ENCODE measurements around the gene NTN5. TPM values are rescaled to one million over a fixed set of nuclear protein-coding genes. Genes with fewer than 3 reads are reported as not detected.

NTN5 gene
- total and polyA plus RNA-seq, 9 of the 15 experiments (the other 6 are each of a cell fraction or from before 2014, with no cell fraction given) = not detected

- peak; percentile 89 for TF ChIP-seq FOXM1 (IDR thresholded peaks at IDR 0.05; ENCODE audit: low read depth)
- TF ChIP-seq FOXM1 (CRISPR knock-in tag; IDR thresholded peaks at IDR 0.05; ENCODE audit: low read depth) = no peak
- TF ChIP-seq, protein P1, sequence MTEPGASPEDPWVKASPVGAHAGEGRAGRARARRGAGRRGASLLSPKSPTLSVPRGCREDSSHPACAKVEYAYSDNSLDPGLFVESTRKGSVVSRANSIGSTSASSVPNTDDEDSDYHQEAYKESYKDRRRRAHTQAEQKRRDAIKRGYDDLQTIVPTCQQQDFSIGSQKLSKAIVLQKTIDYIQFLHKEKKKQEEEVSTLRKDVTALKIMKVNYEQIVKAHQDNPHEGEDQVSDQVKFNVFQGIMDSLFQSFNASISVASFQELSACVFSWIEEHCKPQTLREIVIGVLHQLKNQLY (CRISPR knock-in tag; conservative IDR thresholded peaks at IDR 0.05) = no peak
- 0 out of 4 replicates have a peak, but pooled peaks of 1 of the 2 experiments have one; percentile 50 for TF ChIP-seq NONO (IDR thresholded peaks at IDR 0.05; ENCODE audit: low read depth in 2 of 2, low read length in 1 of 2)
- TF ChIP-seq KLF13 (tag; IDR thresholded peaks at IDR 0.05; ENCODE audit: borderline replicate concordance, low read depth) = peak; percentile 52; the same call in 1 of the 2 replicates
- no peak for TF ChIP-seq MCM2 (IDR thresholded peaks at IDR 0.05; ENCODE audit: low read depth)
- peak; percentile 68 for TF ChIP-seq ZBTB2 (IDR thresholded peaks at IDR 0.05)
- TF ChIP-seq MCM7 (IDR thresholded peaks at IDR 0.05) = peak in 1 of 2 experiments; percentile 86; a peak in 1 of 4 replicates
- TF ChIP-seq SRSF3 (IDR thresholded peaks at IDR 0.05; ENCODE audit: insufficient read depth, low read length) = no peak
- TF ChIP-seq NFRKB (IDR thresholded peaks at IDR 0.05; ENCODE audit: low read depth) = peak; percentile 79
- TF ChIP-seq TOE1 (IDR thresholded peaks at IDR 0.05; ENCODE audit: borderline replicate concordance) = peak; percentile 96
- TF ChIP-seq TOE1 (CRISPR knock-in tag; IDR thresholded peaks at IDR 0.05; ENCODE audit: borderline replicate concordance, low read depth) = no peak
- TF ChIP-seq ATF7 (IDR thresholded peaks at IDR 0.05) = peak; percentile 53
- TF ChIP-seq HDAC2 (IDR thresholded peaks at IDR 0.05) = peak; percentile 70
- TF ChIP-seq ETS2 (tag; IDR thresholded peaks at IDR 0.05; ENCODE audit: borderline replicate concordance, poor library complexity, severe bottlenecking) = no peak
- TF ChIP-seq KLF10 (CRISPR knock-in tag; IDR thresholded peaks at IDR 0.05) = no peak
- TF ChIP-seq PHB (CRISPR knock-in tag; IDR thresholded peaks at IDR 0.05) = no peak
- TF ChIP-seq, protein P2, sequence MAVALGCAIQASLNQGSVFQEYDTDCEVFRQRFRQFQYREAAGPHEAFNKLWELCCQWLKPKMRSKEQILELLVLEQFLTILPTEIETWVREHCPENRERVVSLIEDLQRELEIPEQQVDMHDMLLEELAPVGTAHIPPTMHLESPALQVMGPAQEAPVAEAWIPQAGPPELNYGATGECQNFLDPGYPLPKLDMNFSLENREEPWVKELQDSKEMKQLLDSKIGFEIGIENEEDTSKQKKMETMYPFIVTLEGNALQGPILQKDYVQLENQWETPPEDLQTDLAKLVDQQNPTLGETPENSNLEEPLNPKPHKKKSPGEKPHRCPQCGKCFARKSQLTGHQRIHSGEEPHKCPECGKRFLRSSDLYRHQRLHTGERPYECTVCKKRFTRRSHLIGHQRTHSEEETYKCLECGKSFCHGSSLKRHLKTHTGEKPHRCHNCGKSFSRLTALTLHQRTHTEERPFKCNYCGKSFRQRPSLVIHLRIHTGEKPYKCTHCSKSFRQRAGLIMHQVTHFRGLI (CRISPR knock-in tag; IDR thresholded peaks at IDR 0.05) = no peak
- no peak for TF ChIP-seq ZFP91 (CRISPR knock-in tag; IDR thresholded peaks at IDR 0.05)
Observed at GRCh38 chr19:48646001-48646721, 26.7 kb downstream of the NTN5 start, which contains the start of gene CA11 (continued).
